ENCODE results near the gene VSIR. TPM values are rescaled to one million over a fixed set of nuclear protein-coding genes. Genes with fewer than 3 reads are reported as not detected.

Gene VSIR
- total RNA-seq, 4 donors from 2014 or later, result 34.1 to 51.7 (median 44.8) TPM

DNA sequence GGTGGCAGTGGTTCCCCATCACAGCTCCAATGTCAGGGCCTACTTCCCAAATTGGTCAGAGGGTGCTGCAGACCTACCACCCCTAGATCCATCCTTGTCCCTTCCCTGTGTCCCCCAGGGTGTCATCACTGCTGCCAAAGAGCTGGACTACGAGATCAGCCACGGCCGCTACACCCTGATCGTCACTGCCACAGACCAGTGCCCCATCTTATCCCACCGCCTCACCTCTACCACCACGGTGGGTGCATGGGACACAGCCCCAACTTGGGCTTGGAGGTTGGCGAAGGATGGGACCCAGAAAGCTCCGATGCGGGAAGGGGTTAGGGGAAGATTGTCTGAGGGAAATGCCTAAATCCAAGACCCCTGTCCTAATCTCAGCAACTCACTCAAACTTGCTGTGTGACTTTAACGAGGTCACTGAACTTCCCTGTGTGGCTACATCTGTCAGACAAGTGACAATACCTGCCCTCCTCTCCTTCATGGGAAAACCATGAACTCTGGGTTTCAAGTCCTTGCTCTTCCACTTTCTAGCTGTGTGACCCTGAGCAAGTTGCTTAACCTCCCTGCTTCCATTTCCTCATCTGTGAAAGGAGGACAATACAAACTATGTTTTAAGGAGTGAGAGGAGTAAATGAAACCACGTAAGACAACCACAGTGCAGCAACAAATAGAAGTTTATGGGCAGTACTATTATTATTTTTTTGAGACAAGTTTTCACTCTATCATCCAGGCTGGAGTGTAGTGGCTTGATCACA, 4.9 kb upstream of the VSIR start:
- intact Hi-C loops (cut with DNase I), result no loop called here
- Histone ChIP-seq H3K4me3 (no peak overlapping the region), H3K27ac (no peak overlapping the region), H3K36me3 (no peaks in the 10 kb centered on the region), H3K9me3 (no peaks in the 10 kb centered on the region), H3K4me1 (peaks cover 5 to 38% (median 9%) of the 10 kb centered on the region in 3 donors), H3K27me3 (no peaks in the 10 kb centered on the region)
- no peak for DNase-seq
- no peak for TF ChIP-seq POLR2A (IDR thresholded peaks at IDR 0.05)
- TF ChIP-seq CTCF (IDR thresholded peaks at IDR 0.05), result no peak
- WGBS, 2 donors, result 80 to 86% methylated on average over 5 to 8 of the region's 11 CpGs

DNA sequence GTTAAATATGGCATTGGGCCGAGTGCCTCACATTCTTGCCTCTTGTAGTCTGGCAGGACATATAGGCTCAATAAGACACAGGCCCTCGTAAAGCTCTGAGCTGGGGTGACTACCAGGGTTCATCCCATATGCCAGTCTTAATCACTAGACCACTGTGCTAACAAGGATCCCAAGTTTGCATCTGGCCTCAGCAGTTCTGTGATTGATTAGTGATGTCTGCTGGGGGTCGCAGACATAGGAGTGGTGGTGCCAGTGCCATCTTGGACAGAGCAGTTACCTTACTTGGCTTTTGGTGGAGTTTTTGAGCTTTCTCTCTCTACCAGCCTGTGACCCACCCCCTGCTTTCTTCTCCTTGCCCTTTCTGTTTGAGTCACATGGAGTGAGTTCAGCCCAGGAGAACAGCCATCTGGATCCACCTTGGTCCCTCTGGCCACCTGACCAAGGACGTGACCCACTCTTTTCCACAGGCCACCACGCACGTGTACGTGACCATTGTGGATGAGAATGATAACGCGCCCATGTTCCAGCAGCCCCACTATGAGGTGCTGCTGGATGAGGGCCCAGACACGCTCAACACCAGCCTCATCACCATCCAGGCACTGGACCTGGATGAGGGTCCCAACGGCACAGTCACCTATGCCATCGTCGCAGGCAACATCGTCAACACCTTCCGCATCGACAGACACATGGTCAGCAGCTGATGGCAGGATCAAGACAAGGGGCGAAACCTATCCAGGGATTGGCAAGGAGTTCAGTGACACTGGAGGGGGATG, 4.1 kb upstream of the VSIR start:
- TF ChIP-seq POLR2A (IDR thresholded peaks at IDR 0.05), result no peak
- TF ChIP-seq CTCF (IDR thresholded peaks at IDR 0.05), result no peak
- intact Hi-C loops (cut with DNase I), result no loop called here
- H3K4me3 ChIP-seq, result no peak overlapping the region
- no peak for DNase-seq
- no peaks in the 10 kb centered on the region for H3K9me3 ChIP-seq
- peaks cover 13 to 39% (median 13%) of the 10 kb centered on the region in 3 donors for H3K4me1 ChIP-seq
- H3K27me3 ChIP-seq, result no peaks in the 10 kb centered on the region
- no peak overlapping the region for H3K27ac ChIP-seq
- no peaks in the 10 kb centered on the region for H3K36me3 ChIP-seq
- WGBS, 2 donors, result 91 to 93% methylated on average over 9 to 16 of the region's 17 CpGs

DNA sequence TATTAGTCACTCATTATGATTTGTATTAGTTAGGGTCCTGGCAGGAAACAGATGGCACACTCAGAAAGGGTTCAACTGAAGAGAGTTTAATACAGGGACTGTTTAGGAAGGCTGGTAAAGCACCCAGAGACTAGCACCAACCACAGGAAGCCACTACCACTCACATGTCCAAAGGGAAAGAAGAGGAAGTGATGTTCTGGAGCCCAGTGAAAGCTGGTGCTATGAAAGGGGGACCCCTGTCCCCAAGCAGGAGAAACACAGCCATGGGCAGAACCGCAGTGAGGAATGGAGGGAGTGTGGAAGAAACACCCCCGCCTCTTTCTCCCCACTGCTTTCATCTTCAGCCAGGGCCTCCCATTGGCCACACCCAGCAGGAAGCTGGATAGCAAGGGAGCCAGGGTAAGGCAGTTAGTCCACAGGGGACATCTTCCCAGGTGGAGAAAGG, 3.2 kb upstream of the VSIR start:
- intact Hi-C loops (cut with DNase I), result no loop called here
- peaks cover 20 to 46% (median 22%) of the 10 kb centered on the region in 3 donors for H3K4me1 ChIP-seq
- H3K27ac ChIP-seq, result peak overlapping the region in 1 of 4 donors; percentile 7
- no peak overlapping the region for H3K4me3 ChIP-seq
- H3K9me3 ChIP-seq, result no peaks in the 10 kb centered on the region
- no peaks in the 10 kb centered on the region for H3K27me3 ChIP-seq
- 58 to 60% methylated on average over 2 of the region's 2 CpGs for WGBS, 2 donors
- no peaks in the 10 kb centered on the region for H3K36me3 ChIP-seq
- no peak for DNase-seq
- TF ChIP-seq CTCF (IDR thresholded peaks at IDR 0.05) (no peak), POLR2A (IDR thresholded peaks at IDR 0.05) (no peak)

- no peak overlapping the region for H3K4me3 ChIP-seq
- H3K4me1 ChIP-seq, result peaks cover 34 to 60% (median 35%) of the 10 kb centered on the region in 3 donors
Measured at GRCh38 chr10:71774916-71775702, 1.8 kb upstream of the VSIR start.

More at GRCh38 chr10:71774916-71775702, 1.8 kb upstream of the VSIR start:
- Histone ChIP-seq H3K27ac (peak overlapping the region in 3 of 4 donors; percentile 4 to 94 (median 91)), H3K9me3 (no peaks in the 10 kb centered on the region), H3K27me3 (no peaks in the 10 kb centered on the region), H3K36me3 (no peaks in the 10 kb centered on the region)
- intact Hi-C loops (cut with DNase I), result loop anchor here (5.0 kb wide), 2 partner anchors 48 to 63 kb away; no protein-coding TSS in a partner anchor
- 53% methylated on average over 2 of the region's 3 CpGs; no CpG with 5 or more reads in 1 of the 2 donors for WGBS, 2 donors
- DNase-seq, result no peak
- TF ChIP-seq CTCF (IDR thresholded peaks at IDR 0.05), result no peak
